Activated T-cell treated with anti-CD3 and anti-CD28 coated beads, Interleukin-2, amount 50 U/mL, for 72 hours (primary cell): ENCODE data around the gene SMC3. TPM values are rescaled to one million over a fixed set of nuclear protein-coding genes. Genes with fewer than 3 reads are reported as not detected.
"Not testable (repeated sequence)": the region's sequence is repeated elsewhere in the genome, so short reads cannot be mapped to it uniquely, and the experiment has no call there.

ENCODE experiments used
- ATAC-seq, 2 donors: fragments of 150-1000 bp; cut with Tn5 transposase; replicated peaks in 1 of 2; 2 replicates each; pipeline ENCODE4 v1.10.0; 2021; ENCODE audit warnings: moderate library complexity in 2 of 2, mild to moderate bottlenecking in 1 of 2
- DNase-seq, 2 donors: peaks; one replicate each; pipeline ENCODE4 v3.0.0; 2021 to 2022; ENCODE audit warnings: mixed read lengths in 1 of 2
- H3K27ac Mint-ChIP-seq: one replicate; pipeline ENCODE4 v1.8.0; 2022; ENCODE audit warnings: mild to moderate bottlenecking, moderate library complexity, mixed read lengths
- H3K27me3 Mint-ChIP-seq: one replicate; pipeline ENCODE4 v1.8.0; 2022; ENCODE audit warnings: low read depth, mixed read lengths
- H3K36me3 Mint-ChIP-seq, 2 donors: one replicate each; pipeline ENCODE4 v1.8.0; 2022; ENCODE audit warnings: mixed read lengths in 2 of 2, mild to moderate bottlenecking in 1 of 2; ENCODE audit not compliant: insufficient read depth in 2 of 2
- H3K4me1 Mint-ChIP-seq: one replicate; pipeline ENCODE4 v1.8.0; 2022; ENCODE audit warnings: low read depth, mixed read lengths
- H3K4me3 Mint-ChIP-seq, 2 donors: one replicate each; pipeline ENCODE4 v1.8.0; 2022; ENCODE audit warnings: mild to moderate bottlenecking in 2 of 2, mixed read lengths in 2 of 2, moderate library complexity in 2 of 2
- H3K9me3 Mint-ChIP-seq, 2 donors: one replicate each; pipeline ENCODE4 v1.8.0; 2022; ENCODE audit warnings: mixed read lengths in 2 of 2
- total RNA-seq, 2 donors: library from RNA; stranded (reverse); gene quantifications; one replicate each; pipeline ENCODE4 v1.2.3, GENCODE V29; 2022

The SMC3 gene
- total RNA-seq, result 10 to 100 TPM; 79.7 to 85.6 TPM

DNA sequence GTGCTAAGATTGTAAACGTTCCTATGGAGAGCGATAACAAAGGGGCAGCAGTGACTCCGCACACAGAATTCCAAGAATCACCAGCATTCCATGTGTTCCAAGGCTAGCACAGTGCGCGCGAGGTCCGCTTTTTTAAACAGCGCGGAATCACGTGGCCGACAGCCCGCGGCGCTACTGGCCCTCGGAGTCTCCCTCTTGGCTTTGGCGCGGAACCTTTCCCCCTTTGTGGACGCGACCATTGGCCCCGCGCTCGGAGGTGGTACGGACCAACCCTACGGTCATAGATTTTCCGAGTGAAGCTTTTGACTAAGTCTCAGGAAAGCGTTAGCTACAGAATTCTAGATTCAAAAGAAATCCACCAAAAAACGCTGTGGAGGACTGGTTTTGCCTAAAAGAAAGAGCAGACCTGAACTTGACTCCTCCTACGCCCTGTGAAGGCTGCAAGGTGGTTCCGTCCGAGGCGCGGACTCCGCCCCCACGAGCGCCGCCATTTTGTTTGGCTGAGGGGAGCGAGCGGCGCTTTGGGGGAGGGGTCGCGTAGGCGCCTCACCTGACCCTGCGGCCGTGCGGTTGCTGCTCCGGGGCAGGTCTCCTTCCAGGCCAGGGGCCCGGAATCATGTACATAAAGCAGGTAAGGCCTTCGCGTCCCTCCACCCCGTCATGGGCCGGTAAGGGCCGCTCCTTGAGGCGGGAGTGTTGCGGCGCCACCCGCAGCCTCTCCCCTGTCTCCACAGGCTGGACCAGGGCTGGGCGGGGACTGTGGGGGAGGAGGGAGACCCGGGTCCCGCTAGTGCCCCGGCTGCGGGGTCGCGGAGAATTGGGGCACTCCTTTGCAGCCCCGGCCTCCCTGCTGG, at the start of gene SMC3:
Gene SMC3 (plus strand): TSS at position 495 of the 854 bp plus-strand sequence. CDS start 122 bp downstream, at position 617.
- no peaks in the 10 kb centered on the region for H3K9me3 Mint-ChIP-seq
- DNase-seq (peak; percentile 93 to 94), ATAC-seq (peak; percentile 79 to 85)
- peaks cover 35% of the 10 kb centered on the region for H3K4me1 Mint-ChIP-seq
- H3K27me3 Mint-ChIP-seq, result peaks cover 13% of the 10 kb centered on the region
- H3K36me3 Mint-ChIP-seq, result peaks cover 9 to 17% of the 10 kb centered on the region in 2 donors
- H3K27ac Mint-ChIP-seq, result peak within 1 kb of the TSS; percentile 99
- H3K4me3 Mint-ChIP-seq, result peak within 1 kb of the TSS; percentile 90 to 95

DNA sequence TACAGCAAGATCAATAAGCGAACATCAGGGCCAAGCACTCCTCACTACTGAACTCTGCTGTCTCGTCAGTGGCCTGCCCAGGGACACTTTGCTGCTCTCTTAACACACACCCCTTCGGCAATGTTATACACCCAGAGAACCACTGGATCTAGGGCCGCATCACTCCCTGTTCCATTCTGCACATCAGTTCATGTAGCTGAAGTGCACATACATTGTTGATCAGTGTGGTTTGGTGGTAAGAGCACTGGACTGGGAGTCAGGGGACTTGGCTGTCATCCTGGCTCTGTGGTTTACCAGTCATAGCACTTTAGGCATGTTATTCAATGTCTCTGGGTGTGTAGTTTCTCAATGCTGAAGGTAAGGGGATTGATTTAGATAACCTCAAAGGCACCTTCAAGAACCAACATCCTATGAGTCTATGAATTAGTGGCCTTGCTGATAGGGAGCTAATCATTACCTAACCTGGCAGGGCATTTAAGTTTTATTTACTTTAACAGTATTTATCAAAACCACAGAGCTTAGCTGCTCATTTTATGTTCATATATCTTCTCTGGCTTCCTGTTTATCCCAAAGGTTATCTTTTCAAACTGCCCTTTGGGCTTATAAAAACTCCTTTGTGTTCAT, 45.0 kb upstream of the SMC3 start:
- peak in 1 of 2 donors; percentile 56 for DNase-seq
- H3K9me3 Mint-ChIP-seq, result no peaks in the 10 kb centered on the region
- H3K4me3 Mint-ChIP-seq, result no peak overlapping the region
- ATAC-seq, result peak; percentile 70 to 85
- peaks cover 54% of the 10 kb centered on the region for H3K4me1 Mint-ChIP-seq
- H3K27me3 Mint-ChIP-seq, result no peaks in the 10 kb centered on the region
- H3K36me3 Mint-ChIP-seq, result peaks cover 6 to 11% of the 10 kb centered on the region in 2 donors
- H3K27ac Mint-ChIP-seq, result peak overlapping the region; percentile 45

DNA sequence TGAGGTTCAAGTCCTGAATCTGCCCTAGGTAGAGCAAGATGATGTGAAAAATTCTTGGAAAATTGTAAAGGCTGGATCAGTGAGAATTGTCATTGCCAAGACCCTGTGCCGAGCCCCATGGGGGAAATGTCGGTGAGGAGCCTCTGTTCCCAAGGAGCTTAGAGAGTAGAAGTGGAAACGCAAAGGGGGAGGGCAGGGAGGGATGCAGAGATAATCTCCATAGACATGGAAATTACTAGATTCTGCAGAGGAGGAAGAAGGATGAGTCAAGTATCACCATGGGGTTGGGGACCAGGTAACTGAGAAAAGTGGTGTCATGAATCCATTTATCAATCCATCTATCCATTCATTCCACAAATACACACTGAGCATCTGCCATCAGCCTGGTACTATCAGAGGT, 43.8 kb upstream of the SMC3 start:
- H3K9me3 Mint-ChIP-seq, result no peaks in the 10 kb centered on the region
- H3K36me3 Mint-ChIP-seq, result peaks cover 6 to 11% of the 10 kb centered on the region in 2 donors
- DNase-seq, result no peak
- H3K4me3 Mint-ChIP-seq, result no peak overlapping the region
- ATAC-seq, result no peak
- H3K27ac Mint-ChIP-seq, result no peak overlapping the region
- no peaks in the 10 kb centered on the region for H3K27me3 Mint-ChIP-seq
- peaks cover 66% of the 10 kb centered on the region for H3K4me1 Mint-ChIP-seq

DNA sequence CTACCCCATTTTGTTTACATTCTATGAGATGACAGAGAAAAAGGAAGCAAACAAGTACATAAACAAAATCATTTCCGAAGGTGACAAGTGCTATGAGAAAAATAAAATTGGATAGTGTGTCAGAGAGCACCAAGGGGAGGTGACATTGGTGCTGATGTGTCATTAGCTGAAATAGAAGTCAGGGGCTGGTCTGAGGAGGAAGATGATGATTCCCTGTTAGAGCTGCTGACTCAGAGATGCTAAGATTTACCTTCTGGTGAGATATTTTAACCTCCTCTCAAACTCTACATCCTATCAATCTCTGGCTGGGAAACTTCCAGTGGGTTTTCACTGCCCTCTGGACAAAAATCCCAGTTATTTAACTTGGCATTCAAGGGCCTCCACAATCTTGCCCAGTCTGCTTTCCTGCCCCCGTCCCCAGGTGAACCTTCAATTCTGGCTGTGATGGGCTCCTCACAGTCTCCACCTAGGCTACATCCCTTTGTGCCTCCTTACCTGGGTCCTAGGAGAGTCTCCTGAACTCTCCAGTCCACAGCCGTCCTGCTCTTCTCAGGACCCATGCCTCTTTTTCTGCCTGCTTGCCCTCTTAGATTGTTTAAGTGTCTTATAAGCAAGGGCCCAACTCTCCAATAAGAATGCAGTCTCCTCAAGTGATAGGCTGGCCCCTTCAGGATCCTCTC, 43.2 kb upstream of the SMC3 start:
- Mint-ChIP-seq H3K27ac (peak overlapping the region; percentile 8), H3K9me3 (no peaks in the 10 kb centered on the region), H3K4me1 (peaks cover 72% of the 10 kb centered on the region), H3K36me3 (peaks cover 6 to 11% of the 10 kb centered on the region in 2 donors), H3K4me3 (peak overlapping the region in 1 of 2 donors; percentile 2), H3K27me3 (no peaks in the 10 kb centered on the region)
- ATAC-seq (no peak), DNase-seq (no peak)

DNA sequence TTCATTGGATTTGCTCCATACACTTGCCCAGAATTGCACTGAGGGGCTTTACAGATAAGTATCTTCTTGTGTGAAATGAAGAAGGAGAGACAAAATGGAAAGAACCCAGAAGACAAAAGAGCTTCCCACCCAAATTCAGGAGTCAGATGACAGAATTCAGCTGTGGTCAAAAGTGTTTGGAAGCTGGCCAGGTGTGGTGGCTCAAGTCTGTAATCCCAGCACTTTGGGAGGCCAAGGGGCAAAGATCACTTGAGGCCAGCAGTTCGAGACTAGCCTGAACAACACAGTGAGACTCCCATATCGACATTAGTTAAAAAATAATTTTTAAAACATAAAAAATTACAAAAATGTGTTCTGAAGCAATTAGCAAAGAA, 42.6 kb upstream of the SMC3 start:
- Mint-ChIP-seq H3K36me3 (peaks cover 6 to 11% of the 10 kb centered on the region in 2 donors), H3K9me3 (no peaks in the 10 kb centered on the region), H3K4me3 (no peak overlapping the region), H3K27ac (peak overlapping the region; percentile 8), H3K4me1 (peaks cover 78% of the 10 kb centered on the region), H3K27me3 (no peaks in the 10 kb centered on the region)
- ATAC-seq (no peak), DNase-seq (no peak)

DNA sequence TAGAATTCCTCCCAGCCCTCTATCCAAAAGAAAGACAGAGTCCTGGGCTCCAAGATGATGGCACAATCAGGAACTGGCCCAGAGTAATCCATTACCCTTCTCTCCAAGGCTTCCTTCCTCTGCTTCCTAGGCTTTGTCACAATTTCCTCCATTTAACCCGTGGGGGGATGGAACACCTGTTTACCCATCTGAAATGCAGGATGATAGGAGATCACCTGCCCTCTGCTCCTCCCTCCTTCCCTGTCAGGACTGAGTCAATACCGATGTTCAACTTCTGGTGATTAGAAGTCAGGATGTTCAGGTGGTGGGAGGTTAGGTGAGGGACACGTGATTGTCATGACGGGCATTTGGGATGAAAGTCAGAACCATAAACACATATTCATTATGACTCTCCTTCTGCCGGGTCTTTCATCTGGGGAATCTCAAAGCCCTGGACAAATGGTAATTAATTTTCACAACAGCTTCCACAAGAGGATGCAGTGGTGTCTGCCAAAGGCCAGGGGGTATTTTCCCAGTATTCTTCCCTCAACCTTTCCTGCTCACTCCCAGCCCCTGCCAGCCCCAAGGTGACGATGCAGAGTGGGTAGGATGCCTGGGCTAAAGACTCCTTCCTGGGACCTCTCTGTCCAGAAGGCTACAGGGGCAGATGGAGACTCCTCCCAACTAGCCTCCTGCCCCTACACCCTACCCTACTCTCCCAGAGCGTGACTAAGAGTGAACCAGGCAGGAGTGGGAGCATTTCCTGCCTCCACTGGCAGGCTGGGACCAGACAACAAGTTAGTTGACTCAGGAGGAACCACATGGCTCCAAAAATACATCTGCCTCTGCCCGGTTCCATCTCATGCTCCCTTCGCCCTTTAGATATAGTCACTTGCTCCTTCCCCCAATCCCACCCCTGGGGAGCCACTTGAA, 41.9 kb upstream of the SMC3 start:
- ATAC-seq, result peak in 1 of 2 donors; percentile 3
- H3K9me3 Mint-ChIP-seq, result no peaks in the 10 kb centered on the region
- no peaks in the 10 kb centered on the region for H3K27me3 Mint-ChIP-seq
- DNase-seq, result no peak
- no peak overlapping the region for H3K4me3 Mint-ChIP-seq
- peaks cover 6 to 8% of the 10 kb centered on the region in 2 donors for H3K36me3 Mint-ChIP-seq
- H3K27ac Mint-ChIP-seq, result no peak overlapping the region
- peaks cover 82% of the 10 kb centered on the region for H3K4me1 Mint-ChIP-seq

DNA sequence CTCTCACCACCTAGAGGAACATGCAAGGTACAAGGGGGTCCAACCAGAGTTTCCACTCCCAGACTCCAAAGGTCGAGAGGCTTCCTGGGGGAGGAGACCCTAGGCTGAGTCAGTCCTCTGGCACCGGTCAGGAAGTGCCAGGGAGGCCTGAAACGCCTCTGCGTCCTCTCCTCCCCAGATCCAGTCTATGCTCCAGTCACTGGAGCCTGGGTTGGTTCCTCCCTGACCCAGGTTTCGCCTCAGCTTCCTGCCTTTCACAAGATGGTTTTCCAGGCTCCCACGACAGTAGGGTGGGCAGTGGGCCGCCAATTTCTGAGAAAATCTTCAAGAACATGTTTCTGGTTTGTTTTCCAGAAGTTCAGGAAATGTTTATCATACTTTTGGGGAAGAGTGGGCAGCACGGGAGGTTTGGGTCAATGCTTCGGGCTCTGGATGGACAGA, 39.7 kb upstream of the SMC3 start:
- Mint-ChIP-seq H3K9me3 (no peaks in the 10 kb centered on the region), H3K4me3 (peak overlapping the region; percentile 31 to 52), H3K27ac (peak overlapping the region; percentile 90), H3K36me3 (peaks cover 3 to 7% of the 10 kb centered on the region in 2 donors), H3K27me3 (no peaks in the 10 kb centered on the region), H3K4me1 (peaks cover 78% of the 10 kb centered on the region)
- ATAC-seq (no peak), DNase-seq (no peak)

DNA sequence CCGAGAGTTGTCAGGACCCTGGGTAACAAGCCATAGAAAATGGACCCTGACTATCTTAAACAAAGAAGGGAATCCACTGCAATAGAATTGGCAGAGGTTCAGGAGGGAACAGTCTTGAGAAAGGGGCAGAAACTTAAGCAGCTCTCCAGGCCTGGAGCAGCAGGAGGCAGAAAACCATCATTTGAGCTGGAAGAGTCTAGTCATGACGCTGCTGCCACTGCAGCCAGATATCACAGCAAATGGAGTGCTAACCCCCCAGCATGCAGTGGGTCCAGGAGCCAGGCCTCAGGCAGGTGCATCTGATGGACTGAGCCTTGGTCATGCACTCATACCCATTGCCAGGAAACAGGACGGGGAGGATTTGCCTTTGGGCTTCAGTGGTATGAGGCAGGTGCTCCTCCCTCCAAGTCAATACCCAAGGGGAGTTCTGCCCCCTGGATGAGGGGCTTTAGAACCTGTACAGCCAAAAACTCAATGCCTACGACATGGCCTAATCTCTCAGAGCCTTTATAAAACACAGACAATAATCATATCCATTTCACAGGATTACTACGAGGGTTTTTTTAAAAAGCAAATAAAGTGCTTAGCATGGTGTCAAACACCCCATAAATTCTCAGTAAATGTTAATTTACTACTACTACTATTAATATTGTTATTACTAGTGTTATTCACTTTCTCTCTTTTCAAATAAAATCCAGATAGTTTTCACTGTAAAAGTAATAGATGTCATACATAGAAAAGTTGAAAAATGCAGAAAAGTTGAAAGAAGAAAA, 39.1 kb upstream of the SMC3 start:
- Mint-ChIP-seq H3K27ac (peak overlapping the region; percentile 74), H3K36me3 (peaks cover 3 to 6% of the 10 kb centered on the region in 2 donors), H3K27me3 (no peaks in the 10 kb centered on the region), H3K4me1 (peaks cover 78% of the 10 kb centered on the region), H3K4me3 (peak overlapping the region; percentile 72 to 74), H3K9me3 (no peaks in the 10 kb centered on the region)
- ATAC-seq (peak; percentile 36 to 37), DNase-seq (no peak)

DNA sequence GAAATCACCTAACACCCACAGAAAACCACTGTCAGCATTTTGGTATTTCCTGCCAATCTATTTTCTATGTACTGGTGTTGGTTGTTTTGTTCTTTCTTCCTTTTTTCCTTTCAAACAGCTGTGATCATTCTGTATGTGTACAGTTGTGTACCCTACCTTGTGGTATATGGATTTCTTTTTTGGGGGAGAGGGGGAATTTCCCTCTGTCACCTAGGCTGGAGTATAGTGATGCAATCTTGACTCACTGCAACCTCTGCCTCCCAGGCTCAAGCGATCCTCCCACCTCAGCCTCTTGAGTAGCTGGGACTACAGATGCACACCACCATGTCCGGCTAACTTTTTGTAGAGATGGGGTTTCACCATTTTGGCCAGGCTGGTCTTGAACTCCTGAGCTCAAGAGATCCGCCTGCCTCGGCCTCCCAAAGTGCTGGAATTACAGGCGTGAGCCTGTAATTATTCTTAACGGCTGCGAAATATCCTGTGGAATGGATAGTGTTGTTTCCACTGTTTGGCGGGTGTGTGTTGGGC, 38.4 kb upstream of the SMC3 start:
- not testable (repeated sequence) for H3K36me3 Mint-ChIP-seq
- H3K4me3 Mint-ChIP-seq, result peak overlapping the region; percentile 72 to 74

DNA sequence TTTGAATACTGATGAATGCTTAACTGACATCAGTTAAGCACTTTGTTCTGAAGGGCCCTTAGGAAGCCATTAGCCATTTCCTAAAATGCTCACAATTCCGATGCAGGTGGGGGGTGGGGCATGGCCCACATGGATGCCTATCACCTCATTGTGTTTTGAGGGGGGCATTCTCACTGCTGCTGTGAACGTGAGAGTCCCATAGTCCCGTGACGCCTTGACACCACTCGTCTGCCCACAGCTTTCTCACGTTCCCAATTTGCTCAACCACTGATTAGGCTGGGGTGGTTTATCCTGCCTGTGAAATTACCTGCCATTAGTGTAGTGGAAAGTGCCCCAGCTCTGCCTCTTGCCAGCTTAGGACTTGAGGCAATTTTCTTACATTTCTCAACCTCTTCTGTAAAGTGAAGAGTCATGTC, 37.9 kb upstream of the SMC3 start:
- peak overlapping the region; percentile 10 for H3K27ac Mint-ChIP-seq
- H3K9me3 Mint-ChIP-seq, result no peaks in the 10 kb centered on the region
- peaks cover 73% of the 10 kb centered on the region for H3K4me1 Mint-ChIP-seq
- H3K36me3 Mint-ChIP-seq, result peaks cover 0 to under 1% of the 10 kb centered on the region in 2 donors
- ATAC-seq (peak in 1 of 2 donors; percentile 11), DNase-seq (no peak)
- H3K4me3 Mint-ChIP-seq, result peak overlapping the region; percentile 72 to 74
- H3K27me3 Mint-ChIP-seq, result no peaks in the 10 kb centered on the region

More for the DNA sequence above, 38.4 kb upstream of the SMC3 start:
- DNase-seq (peak; percentile 57 to 69), ATAC-seq (peak; percentile 81 to 86)
- Mint-ChIP-seq H3K4me1 (peaks cover 73% of the 10 kb centered on the region), H3K27ac (peak overlapping the region; percentile 74)
- not testable (repeated sequence) for H3K9me3 Mint-ChIP-seq, H3K27me3 Mint-ChIP-seq

DNA sequence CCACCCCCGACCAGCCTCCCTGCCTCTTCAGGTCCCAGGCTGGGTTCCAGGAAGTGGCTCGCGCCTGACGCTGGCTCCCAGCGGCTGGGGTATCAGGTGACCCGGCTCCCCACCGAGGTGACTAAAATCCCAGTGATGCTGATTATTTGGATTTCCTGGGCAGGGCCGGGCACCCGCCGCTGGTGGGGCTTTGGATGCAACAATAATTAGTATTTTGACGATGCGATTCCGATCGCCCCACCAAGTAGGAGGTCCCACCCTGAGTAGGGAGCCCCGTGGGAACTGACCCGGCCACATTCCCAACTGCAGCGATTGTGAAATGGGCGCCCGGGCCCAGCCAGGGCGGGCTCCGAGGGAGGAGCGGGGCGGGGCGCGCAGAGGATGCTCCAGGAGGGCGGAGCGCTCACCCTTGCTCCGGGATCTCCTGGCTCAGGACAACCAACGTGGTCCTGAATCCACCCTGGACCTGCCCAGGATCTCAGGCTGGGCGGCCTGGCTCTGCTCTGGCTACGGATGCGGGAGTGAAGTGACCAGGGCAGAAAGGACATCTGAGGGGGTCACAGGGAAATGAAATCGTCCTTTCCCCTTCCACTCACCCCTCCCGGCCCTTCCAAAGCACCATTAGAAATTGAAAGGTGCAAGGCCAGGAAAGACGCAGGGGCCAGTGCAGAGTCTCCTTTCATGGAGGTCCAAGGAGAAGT, 37.2 kb upstream of the SMC3 start:
- peaks cover 76% of the 10 kb centered on the region for H3K4me1 Mint-ChIP-seq
- H3K27ac Mint-ChIP-seq, result no peak overlapping the region
- DNase-seq, result no peak
- no peaks in the 10 kb centered on the region for H3K36me3 Mint-ChIP-seq
- H3K9me3 Mint-ChIP-seq, result no peaks in the 10 kb centered on the region
- ATAC-seq, result no peak
- no peaks in the 10 kb centered on the region for H3K27me3 Mint-ChIP-seq
- peak overlapping the region in 1 of 2 donors; percentile 47 for H3K4me3 Mint-ChIP-seq
